OCI-M2 (cell line): ENCODE measurements around the gene TP73.

ENCODE experiments used
- DNase-seq: peaks from one replicate; lab custom pipeline; 2025; ENCODE audit not compliant: unreplicated experiment; lab: John Stamatoyannopoulos, UW

The TP73 gene

DNA sequence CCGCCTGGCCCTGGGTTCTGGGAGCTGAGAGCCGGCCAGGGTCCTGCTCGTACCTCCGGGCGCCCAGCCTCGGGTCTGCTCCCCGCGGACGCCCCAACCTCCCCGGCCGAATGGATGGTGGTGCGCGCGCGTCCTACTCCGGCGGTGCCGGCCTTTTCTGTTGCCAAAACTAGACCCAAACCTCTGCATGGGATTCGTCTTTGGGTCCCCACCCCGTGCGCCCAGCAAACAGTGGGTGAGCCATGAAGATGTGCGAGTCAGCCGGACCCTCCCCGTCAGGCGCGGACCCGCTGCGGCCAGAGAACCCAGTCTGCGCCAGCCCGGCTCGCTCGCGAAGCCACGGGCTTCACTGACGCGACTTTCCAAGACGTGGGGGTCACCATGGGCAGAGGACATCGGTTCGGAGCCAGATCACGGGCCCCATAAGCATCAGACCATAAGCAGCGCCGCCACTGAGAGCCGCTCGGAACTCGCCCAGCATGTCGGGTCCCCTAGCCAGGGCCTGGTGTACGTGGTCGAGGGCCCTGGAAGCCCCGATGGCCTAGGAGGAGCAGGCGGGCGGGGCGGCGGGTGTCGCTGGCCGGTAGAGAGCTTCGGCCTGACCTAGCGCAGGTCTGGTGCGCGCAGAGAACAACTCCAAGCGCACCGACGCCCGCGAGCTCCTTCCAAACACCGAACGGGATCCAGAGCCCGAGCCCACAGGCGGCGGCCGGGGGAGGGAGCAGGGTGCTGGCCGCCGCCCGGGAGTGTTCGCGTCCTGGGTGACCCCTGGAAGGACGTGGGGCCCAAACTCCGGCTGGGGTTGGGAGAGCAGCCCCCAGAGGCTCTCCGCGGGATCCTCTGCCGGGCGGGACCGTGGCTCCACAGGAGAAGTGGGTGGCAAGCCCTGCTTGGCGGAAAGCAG is 1.0 kb upstream of the TP73 start:
- DNase-seq = no peak

DNA sequence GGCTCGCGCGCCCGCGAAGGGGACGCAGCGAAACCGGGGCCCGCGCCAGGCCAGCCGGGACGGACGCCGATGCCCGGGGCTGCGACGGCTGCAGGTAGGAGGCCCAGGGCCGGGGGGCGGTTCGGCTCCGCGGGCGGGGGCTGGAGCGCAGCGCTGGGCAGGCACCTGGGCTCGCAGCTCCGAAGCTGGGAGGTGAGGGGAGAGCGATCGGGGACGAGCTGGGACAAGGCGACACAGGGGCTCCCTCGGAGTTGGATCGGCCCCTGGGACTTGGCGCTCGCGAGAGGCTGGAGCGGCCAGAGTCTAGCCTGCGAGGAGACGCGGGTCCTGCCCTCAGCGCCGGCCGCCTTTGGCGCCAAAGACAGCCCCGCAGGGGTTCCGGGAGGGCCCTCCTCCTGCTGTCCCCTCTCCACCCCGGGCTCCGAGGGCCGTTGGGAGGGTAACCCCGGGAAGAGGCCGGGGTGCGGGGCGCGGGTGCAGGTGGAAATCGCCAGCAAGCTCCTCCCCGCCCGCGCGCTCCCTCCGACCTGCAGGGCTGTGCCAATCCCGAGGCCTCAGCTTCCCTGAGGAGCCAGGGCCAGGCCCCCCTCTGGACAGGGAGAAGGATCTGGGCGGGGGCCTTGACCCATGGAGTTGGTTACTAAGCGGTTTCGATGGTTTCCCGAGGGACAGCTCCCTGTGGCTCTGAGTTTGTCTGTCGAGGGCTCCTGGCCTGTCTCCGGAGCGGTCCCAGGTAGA is 401 bp downstream of the TP73 start:
- no peak for DNase-seq

DNA sequence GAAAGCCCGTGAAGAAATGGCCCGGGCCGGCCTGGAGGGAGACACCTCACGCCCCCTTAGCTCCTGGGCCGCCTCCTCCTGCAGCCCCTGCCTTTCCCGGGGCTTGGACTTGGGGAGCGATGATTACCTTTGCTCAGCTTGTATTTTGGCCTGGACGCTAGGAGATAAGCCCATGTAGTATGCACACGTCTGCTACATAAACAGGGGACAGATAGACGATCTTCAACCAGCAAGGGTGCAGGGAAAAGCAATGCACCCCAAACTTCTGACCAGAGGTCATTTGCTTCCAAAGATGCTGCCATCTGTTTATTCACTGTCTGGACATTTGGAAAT is 936 bp downstream of the TP73 start:
- no peak for DNase-seq

DNA sequence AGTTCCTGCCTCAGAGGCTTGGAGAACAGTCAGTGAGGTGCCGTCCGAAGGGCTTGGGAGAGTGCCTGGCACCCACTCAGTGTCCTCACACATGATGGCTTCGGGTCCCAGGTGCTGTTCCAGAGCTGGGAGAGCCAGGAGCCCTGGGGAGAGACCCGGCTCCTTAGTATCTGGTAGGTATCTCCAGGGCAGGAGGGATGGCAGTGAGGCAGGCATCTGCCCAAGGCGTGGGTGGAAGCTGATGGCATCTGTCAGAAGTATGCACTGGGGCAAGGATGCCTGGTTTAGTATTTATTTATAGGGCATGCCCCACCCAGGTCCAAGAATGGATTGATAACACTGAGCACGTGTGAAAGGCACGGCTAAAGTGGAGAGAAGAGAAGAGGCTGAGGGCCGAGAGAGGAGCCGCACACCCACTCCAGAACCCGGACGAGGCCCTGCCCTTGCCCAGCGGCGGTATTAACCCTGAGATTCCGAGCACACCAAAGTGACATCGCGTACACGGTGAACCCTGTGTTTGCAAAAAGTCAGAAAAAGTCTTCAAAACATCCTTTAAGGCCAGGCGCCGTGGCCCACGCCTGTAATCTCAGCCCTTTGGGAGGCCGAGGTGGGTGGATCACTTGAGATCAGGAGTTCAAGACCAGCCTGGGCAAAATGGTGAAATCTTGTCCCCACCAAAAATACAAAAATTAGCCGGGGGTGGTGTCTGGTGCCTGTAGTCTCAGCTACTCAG is 2.4 kb downstream of the TP73 start:
- no peak for DNase-seq

DNA sequence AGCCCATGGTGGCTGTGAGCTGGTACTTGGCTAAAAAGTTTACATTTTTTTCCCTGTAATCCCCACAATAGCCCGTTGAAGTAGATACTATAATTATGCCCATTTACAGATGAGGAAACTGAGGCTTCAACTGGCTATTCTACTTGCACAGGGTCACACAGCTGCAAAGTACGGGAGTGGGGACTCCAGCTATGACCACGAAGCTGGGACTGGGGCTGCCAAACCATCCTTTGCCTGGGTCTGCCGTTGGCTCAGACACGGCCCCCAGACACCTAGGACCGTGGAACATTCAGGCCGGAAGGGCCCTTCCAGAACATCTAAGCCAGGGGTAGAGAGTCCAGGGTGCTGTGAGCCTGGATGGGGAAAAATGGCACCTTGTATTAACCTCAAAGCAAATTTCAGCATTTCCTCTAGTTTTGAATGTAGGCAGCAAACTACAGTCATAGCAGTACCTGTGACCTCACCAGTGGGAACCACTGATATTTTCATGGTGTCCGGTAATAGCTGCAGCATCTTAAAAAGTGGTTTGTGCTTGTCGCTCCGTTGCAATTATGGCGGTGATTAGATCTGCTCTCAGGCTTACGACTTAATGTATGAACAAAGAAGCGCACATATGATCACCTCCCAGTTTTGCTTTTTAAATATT is 4.3 kb downstream of the TP73 start:
- DNase-seq = no peak

DNA sequence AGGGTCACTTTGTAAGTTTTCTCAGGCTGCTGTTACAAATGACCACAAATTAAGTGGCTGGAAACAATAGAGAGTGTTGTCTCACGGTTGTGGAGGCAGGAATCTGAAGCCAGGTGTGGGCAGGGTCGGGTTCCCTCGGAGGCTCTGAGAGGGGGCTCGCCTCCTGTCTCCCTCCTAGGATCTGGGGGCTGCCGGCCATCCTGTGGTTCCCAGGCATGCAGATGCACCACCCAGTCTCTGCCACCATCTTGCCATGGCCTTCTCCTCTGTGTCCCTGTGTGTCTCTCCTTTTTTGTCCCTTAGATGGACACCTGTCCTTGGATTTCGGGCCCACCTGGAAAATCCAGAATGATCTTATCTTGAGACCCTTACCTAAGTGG is 4.8 kb downstream of the TP73 start:
- DNase-seq = no peak

DNA sequence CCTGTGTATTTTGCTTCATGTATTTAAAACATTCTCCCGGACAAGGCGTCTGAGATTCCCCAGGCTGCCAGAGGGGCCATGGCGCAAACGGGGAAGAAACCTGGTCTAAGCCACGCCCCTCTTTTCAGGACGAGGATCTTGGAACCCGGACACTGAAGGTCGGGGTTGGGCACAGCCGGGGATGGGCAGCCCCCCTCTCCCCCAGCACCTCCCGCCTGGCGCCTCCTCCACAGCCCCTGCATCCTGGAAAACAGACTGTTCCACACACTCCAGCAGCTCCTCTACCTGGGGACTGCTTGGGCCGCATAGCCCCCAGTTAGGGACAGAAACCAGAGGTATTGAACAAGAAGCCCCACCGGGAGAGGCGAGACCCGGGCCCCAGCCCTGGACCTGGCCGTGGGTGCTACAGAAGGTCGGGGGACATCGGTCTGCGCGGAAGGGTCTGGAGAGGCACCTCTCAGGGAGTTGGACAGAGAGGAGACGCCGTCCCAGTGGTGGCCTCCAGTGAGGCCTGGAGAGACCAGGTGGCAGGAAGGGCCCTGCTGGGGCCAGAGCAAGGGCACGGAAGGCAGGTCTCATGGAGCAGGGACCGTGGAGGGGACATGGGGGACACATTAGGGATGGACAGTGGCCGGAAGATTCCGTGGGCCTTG is 5.4 kb downstream of the TP73 start:
- DNase-seq = no peak

DNA sequence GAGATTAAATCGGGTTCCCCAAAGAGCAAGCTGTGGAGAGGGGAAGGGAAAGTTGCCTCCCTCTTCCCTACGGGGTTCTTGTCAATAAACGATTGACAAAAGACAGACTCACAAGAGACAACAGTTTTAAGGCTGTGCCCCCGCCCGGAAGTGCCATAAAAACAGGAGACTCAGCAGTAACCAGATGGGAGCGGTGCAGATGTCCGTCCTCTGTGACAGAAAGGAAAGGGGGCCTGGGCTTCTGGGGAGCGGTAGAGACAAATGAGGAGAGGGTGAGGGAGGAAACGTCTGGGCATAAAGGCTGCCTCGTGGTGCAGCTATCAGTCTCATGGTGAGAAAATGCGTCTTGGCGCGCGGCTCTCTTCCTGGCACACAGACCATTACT is 5.9 kb downstream of the TP73 start:
- no peak for DNase-seq

DNA sequence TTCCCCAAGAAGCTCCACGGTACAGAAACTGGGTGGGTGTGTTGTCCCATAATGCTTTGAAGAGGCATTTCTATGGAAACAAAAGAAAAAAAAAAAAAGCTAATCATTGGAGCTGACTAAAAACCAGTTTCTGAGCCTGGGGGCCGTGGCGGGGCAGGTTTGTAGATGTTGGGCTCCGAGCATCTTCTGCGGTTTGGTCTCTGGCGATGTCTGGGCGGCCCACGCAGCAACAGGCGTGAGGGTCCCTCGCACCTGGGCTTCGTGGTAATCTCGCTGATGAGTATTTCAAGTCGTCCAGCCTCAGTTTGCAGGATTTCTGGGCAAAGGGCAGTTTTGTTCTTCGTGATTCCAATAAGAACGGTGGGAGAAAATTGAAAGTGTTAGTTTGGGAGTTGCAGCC is 6.8 kb downstream of the TP73 start:
- DNase-seq = no peak

DNA sequence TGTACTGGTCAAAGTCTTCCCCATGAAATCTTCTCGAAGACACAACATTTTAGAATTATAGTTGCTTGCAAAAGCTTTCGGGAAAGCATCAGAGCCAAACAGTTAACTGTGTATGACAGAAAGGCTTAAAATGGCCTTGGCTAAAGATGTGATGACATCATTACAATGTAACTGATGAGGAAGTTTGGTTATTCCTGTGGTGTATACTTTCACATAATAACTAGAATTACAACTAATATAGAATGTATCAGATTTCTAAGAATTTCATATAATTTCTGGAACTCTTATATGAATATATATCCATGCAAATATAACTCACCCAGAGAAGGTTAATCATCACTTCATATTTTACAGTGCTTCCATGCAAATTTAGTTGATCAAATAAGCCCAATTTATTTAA is 8.4 kb downstream of the TP73 start:
- no peak for DNase-seq

DNA sequence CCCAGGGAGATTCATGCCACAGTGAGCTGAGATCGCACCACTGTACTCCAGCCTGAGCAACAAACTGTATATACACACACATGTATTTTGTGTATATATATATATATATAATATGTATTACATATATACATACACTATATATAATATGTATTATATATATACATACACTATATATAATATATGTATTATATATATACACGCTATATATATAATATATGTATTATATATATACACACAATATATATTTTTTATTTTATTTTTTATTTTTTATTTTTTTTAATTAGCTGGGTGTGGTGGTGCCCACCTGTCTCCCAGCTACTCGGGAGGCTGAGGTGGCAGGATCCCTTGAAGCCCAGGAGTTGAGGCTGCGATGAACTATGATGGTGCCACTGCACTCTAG is 9.3 kb downstream of the TP73 start:
- no peak for DNase-seq

DNA sequence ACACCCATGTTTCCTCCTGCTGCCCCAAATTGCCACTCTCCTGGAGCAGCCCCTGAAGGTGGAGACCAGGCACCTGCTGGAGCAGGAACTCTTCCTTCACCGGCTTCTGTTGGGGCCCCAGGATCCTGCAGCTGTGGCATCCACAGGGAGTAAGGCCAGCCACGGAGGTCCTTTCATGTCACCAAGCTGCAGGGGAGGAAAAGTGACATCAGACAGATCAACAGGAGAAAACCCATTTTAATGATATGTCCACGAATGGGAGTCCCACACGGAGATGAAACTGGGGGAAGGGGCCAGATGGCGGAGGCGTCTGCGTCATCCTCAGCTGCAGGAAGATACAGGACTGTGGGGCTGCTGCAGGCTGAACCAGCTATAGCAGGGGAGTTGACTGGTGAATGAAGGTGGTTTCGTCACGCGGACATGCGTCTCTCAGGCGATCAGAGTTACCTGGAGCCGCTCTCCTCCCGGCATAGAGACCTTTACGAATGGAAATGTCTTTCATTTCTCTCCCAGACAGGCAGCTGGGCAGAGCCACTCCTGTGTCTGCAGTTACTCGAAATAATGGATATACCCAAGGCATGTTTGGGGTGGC is 9.9 kb downstream of the TP73 start:
- DNase-seq = no peak

DNA sequence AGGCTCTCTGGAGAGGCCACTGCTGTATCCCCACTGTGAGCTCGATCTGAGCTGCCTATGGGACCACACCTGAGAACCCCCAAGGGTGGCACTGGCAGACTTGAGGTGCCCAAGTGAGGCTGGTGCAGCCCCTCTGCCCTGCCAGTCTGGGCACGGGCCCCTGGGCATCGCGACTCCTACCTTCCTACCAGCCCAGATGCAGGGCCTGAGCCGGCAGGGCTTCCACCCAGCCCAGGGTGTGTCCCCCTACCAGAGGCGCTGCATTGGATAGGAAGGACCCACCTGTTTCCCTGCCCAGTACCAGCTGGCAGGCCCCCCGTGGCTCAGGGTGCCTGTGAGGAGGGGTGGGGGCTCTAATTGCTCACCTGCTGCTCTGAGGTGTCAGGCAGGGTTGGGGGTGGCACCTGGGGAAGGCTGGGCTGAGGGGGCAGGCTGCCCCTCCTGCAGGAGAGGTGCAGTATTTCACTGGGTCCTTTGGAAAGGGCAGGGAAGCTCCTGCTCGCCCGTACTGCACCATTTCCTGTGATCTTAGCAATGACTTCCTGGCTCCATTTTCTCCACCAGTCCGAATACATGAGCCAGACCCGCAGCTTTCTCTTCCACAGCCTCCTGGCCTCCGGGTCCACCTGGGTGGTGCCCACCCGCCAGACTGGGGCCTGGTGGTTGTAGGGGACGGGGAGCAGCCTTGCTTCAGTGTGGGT is 11.8 kb downstream of the TP73 start:
- DNase-seq = no peak

DNA sequence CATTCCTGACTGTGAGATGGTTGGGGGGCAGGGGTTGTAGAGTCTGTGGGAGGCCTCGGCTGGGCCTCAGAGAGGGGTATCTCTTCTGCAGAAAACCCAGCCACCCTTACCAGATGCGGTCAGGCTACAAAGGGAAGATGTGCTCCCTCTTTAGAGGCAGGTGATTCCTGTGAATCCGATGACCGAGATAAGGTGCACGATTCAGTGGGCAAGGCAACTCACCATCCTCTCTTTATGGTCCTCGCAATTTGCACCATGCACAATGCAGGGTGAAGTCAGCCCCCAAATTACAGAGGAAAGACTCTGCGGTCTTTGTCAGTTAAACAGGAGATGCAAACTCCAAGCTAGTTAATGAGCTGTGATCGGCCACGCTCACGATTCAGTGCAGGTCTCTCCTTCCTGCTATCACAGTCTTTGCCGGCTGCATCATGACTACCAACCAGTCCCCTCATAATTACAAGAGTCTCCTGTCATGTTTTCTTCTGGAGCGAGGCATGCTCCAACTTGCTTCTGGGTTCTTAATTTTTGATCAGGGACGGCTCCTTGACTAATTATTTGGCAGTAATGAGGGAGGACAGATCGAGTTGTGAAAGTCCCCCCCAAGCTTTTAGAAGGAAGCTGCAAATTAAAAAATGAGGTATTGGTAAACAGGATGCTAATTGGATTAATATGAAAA is 12.5 kb downstream of the TP73 start:
- no peak for DNase-seq

DNA sequence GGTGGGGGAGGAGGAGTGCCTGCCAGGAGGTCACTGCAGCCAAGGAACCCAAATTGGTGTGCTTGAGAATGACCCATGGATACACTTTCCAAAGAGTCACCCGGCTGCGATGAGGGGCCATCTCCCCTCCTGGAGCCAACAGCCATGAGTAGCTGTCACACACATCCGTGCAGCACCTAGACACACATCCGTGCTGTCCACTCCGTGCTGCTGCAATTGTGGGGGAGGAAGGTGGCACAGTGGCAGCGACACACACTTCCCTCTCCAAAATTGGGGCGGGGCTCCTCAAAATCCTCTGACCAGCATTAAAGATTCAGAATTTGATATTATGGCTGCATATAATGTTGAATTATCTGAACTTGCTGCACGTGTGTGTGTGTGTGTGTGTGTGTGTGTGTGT is 15.8 kb downstream of the TP73 start:
- no peak for DNase-seq

DNA sequence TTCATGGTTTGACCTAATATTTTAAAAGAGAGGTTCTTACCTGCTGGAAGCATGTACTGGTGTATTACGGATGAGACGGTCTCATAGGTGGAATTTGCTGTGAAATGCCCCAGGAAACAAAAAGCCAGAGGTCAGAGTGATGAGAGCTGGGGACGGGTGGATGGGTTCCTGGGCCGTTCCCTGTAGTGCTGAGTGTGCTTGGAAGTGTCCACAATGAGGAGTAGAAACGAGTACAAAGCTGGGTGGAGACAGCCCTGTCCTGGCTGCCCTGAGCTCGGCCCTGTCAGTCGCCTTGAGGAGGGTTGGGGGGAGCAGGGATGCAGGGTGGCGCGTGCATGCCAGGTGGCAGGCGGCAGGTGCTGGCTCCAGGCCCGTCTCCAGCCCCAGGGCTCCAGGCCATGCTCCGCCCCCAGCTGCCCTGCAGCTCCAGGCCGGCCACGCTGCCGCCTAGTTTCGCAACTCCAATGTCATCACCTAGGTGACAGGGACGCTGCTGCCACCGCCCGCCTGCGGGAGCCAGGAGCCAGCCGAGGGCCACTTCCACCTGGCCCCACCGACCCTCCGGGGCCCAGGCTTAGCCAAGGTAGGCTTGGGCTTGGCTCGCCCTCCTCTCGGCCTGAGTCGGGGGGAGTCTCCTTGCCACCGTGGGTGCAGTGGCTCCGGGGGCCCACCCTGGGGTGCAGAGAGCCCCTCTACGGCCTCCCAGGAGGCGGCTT is 16.4 kb downstream of the TP73 start:
- DNase-seq = no peak

DNA sequence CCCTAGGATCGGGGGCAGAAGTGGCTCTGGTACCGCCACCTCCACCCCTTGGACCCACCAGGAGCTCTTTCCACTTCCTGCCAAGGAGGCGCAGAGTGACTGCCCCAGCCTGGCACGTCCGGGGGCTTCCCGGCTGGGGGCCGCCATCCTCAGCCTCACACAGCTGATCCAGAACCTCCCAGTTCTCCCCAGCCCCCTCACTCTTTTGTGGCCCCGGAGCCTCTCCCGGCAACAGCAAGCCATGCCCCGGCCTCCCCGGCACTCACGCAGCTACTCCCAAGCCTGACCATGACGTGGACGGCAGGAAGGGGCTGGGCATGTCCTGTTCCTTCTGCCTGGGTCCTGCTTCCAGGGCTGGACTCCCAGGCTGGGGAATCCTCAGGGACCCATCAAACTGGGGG is 17.1 kb downstream of the TP73 start:
- no peak for DNase-seq

DNA sequence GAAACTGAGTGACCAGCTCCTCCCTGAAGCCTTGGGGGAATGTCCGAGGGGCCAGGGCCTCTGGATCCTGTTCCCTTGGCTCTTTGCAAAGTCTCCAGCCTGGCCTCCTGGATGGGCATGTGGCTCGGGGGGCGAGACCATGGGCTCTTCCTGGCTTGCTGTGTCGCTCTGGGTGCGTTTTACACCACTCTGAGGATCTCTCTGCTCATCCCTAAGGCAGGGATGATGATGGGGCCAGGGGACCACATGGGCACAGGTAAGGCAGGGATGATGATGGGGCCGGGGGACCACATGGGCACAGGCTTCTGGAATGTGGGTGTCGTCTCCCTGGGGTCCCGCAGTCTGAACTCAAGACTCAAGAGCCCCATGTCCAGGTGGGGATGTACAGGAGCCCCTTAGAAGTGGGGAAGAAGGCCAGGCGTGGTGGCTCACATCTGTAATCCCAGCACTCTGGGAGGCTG is 17.7 kb downstream of the TP73 start:
- no peak for DNase-seq

DNA sequence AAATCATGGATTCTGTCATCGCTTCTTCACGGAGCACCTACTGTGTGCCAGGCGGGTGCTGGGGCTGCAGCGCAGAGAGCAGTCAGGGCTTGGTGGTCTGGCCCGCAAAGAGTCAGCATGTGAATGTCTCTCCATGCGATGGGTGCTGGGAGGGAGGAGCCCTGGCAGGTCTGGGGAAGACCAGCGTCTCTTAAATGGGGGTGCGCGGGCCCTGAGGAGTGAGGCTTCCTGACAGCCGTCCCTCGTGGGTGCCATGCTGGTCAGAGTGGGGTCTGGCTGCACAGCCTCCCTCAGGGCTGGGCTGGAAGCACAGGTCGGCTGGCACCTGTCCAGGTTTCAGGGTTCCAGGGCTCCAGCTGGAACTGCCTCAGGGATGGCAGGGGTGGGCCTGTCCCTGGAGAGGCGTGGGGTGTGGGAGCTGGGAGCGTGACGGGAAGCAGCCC is 18.5 kb downstream of the TP73 start:
- DNase-seq = no peak
